Central memory CD8-positive, alpha-beta T cell (primary cell): ENCODE results near the gene C17orf107.

Experiments
- ATAC-seq: fragments of 150-1000 bp; cut with Tn5 transposase; replicated peaks from 2 replicates; pipeline ENCODE4 v1.10.0; 2022; ENCODE audit warnings: mild to moderate bottlenecking, moderate FRiP score, moderate number of reproducible peaks; ENCODE audit not compliant: poor library complexity, severe bottlenecking; ENCODE audit errors: extremely low read depth
- DNase-seq, 2 donors: peaks; one replicate each; pipeline ENCODE4 v3.0.0; 2021; ENCODE audit warnings: low spot score in 2 of 2
- H3K27ac Mint-ChIP-seq: one replicate; pipeline ENCODE4 v1.8.0; 2022; ENCODE audit warnings: low read depth, mild to moderate bottlenecking, moderate library complexity, mixed read lengths
- H3K27me3 Mint-ChIP-seq: one replicate; pipeline ENCODE4 v1.8.0; 2022; ENCODE audit warnings: mixed read lengths
- H3K36me3 Mint-ChIP-seq: one replicate; pipeline ENCODE4 v1.8.0; 2022; ENCODE audit warnings: mild to moderate bottlenecking, moderate library complexity, mixed read lengths; ENCODE audit not compliant: insufficient read depth
- H3K4me1 Mint-ChIP-seq: one replicate; pipeline ENCODE4 v1.8.0; 2022; ENCODE audit warnings: mixed read lengths
- H3K4me3 Mint-ChIP-seq: one replicate; pipeline ENCODE4 v1.8.0; 2022; ENCODE audit warnings: mild to moderate bottlenecking, moderate library complexity, mixed read lengths
- H3K9me3 Mint-ChIP-seq: one replicate; pipeline ENCODE4 v1.8.0; 2022; ENCODE audit warnings: mixed read lengths

C17orf107 gene

GRCh38 chr17:4881761-4882555 lies 17.4 kb upstream of the C17orf107 start:
- Mint-ChIP-seq H3K36me3 (peaks cover 28% of the 10 kb centered on the region), H3K27ac (no peak overlapping the region), H3K9me3 (no peaks in the 10 kb centered on the region), H3K4me3 (no peak overlapping the region), H3K27me3 (no peaks in the 10 kb centered on the region), H3K4me1 (no peaks in the 10 kb centered on the region)
- ATAC-seq (no peak), DNase-seq (peak; percentile 32 to 46)

GRCh38 chr17:4884489-4884888 lies 14.8 kb upstream of the C17orf107 start:
- peaks cover 27% of the 10 kb centered on the region for H3K36me3 Mint-ChIP-seq
- no peaks in the 10 kb centered on the region for H3K27me3 Mint-ChIP-seq
- H3K9me3 Mint-ChIP-seq, result no peaks in the 10 kb centered on the region
- no peak overlapping the region for H3K4me3 Mint-ChIP-seq
- peaks cover 6% of the 10 kb centered on the region for H3K4me1 Mint-ChIP-seq
- DNase-seq (no peak), ATAC-seq (no peak)
- H3K27ac Mint-ChIP-seq, result no peak overlapping the region

GRCh38 chr17:4886830-4887229 lies 12.5 kb upstream of the C17orf107 start:
- H3K27ac Mint-ChIP-seq, result no peak overlapping the region
- no peak for DNase-seq
- ATAC-seq, result no peak
- no peaks in the 10 kb centered on the region for H3K27me3 Mint-ChIP-seq
- H3K36me3 Mint-ChIP-seq, result peaks cover 25% of the 10 kb centered on the region
- H3K4me3 Mint-ChIP-seq, result no peak overlapping the region
- H3K9me3 Mint-ChIP-seq, result no peaks in the 10 kb centered on the region
- H3K4me1 Mint-ChIP-seq, result peaks cover 6% of the 10 kb centered on the region

GRCh38 chr17:4887581-4887980 lies 11.8 kb upstream of the C17orf107 start:
- H3K27me3 Mint-ChIP-seq, result no peaks in the 10 kb centered on the region
- H3K27ac Mint-ChIP-seq, result no peak overlapping the region
- no peak overlapping the region for H3K4me3 Mint-ChIP-seq
- no peaks in the 10 kb centered on the region for H3K9me3 Mint-ChIP-seq
- ATAC-seq (no peak), DNase-seq (no peak)
- peaks cover 6% of the 10 kb centered on the region for H3K4me1 Mint-ChIP-seq
- peaks cover 19% of the 10 kb centered on the region for H3K36me3 Mint-ChIP-seq

GRCh38 chr17:4891411-4892410 lies 7.6 kb upstream of the C17orf107 start:
- DNase-seq (no peak), ATAC-seq (no peak)
- Mint-ChIP-seq H3K27me3 (no peaks in the 10 kb centered on the region), H3K36me3 (peaks cover 12% of the 10 kb centered on the region), H3K4me1 (peaks cover 6% of the 10 kb centered on the region), H3K4me3 (no peak overlapping the region), H3K9me3 (no peaks in the 10 kb centered on the region), H3K27ac (peak overlapping the region; percentile 46)

- DNase-seq (no peak), ATAC-seq (no peak)
- peak overlapping the region; percentile 46 for H3K27ac Mint-ChIP-seq
- H3K4me1 Mint-ChIP-seq, result peaks cover 6% of the 10 kb centered on the region
- peaks cover 12% of the 10 kb centered on the region for H3K36me3 Mint-ChIP-seq
- no peaks in the 10 kb centered on the region for H3K27me3 Mint-ChIP-seq
- no peak overlapping the region for H3K4me3 Mint-ChIP-seq
- H3K9me3 Mint-ChIP-seq, result no peaks in the 10 kb centered on the region
Measured at GRCh38 chr17:4892499-4893221, 6.7 kb upstream of the C17orf107 start.

- H3K27ac Mint-ChIP-seq, result no peak overlapping the region
- H3K27me3 Mint-ChIP-seq, result no peaks in the 10 kb centered on the region
- no peak overlapping the region for H3K4me3 Mint-ChIP-seq
- H3K4me1 Mint-ChIP-seq, result peaks cover 10% of the 10 kb centered on the region
- ATAC-seq (no peak), DNase-seq (no peak)
- peaks cover 12% of the 10 kb centered on the region for H3K36me3 Mint-ChIP-seq
- no peaks in the 10 kb centered on the region for H3K9me3 Mint-ChIP-seq
Measured at GRCh38 chr17:4893272-4893671, 6.1 kb upstream of the C17orf107 start.

- H3K36me3 Mint-ChIP-seq, result peaks cover 12% of the 10 kb centered on the region
Measured at GRCh38 chr17:4893721-4894560, 5.4 kb upstream of the C17orf107 start.

GRCh38 chr17:4895121-4895520 lies 4.2 kb upstream of the C17orf107 start:
- H3K9me3 Mint-ChIP-seq, result no peaks in the 10 kb centered on the region
- no peak overlapping the region for H3K27ac Mint-ChIP-seq
- H3K4me1 Mint-ChIP-seq, result peaks cover 16% of the 10 kb centered on the region
- ATAC-seq, result no peak
- H3K4me3 Mint-ChIP-seq, result no peak overlapping the region
- no peak for DNase-seq
- peaks cover 15% of the 10 kb centered on the region for H3K36me3 Mint-ChIP-seq
- no peaks in the 10 kb centered on the region for H3K27me3 Mint-ChIP-seq

More at GRCh38 chr17:4893721-4894560, 5.4 kb upstream of the C17orf107 start:
- no peak for ATAC-seq
- no peaks in the 10 kb centered on the region for H3K9me3 Mint-ChIP-seq
- H3K4me3 Mint-ChIP-seq, result no peak overlapping the region
- no peak overlapping the region for H3K27ac Mint-ChIP-seq
- no peak for DNase-seq
- no peaks in the 10 kb centered on the region for H3K27me3 Mint-ChIP-seq
- H3K4me1 Mint-ChIP-seq, result peaks cover 13% of the 10 kb centered on the region

- Mint-ChIP-seq H3K9me3 (no peaks in the 10 kb centered on the region), H3K27ac (no peak overlapping the region), H3K4me1 (peaks cover 20% of the 10 kb centered on the region), H3K4me3 (no peak overlapping the region), H3K36me3 (peaks cover 19% of the 10 kb centered on the region), H3K27me3 (no peaks in the 10 kb centered on the region)
- no peak for ATAC-seq
- no peak for DNase-seq
Measured at GRCh38 chr17:4895657-4896331, 3.5 kb upstream of the C17orf107 start.
